K562 (cell line): Measurements from ENCODE around the gene OVOL3. TPM values are rescaled to one million over a fixed set of nuclear protein-coding genes. Genes with fewer than 3 reads are reported as not detected.

ENCODE experiments used
- BHLHE40 ChIP-seq: IDR thresholded peaks from 2 replicates; pipeline ENCODE4 v1.6.1; 2011; ENCODE audit warnings: low read length, improper control_type of control experiment
- GABPA ChIP-seq: fragments of 200-800 bp; sonication (Bioruptor generic); conservative IDR thresholded peaks from 2 replicates; pipeline ENCODE4 v1.6.1; 2016; ENCODE audit warnings: low read depth, missing genetic modification characterization, missing compliant biosample characterization
- HEY1 ChIP-seq: fragments of 250-450 bp; sonication (Bioruptor Pico); IDR thresholded peaks from 2 replicates; pipeline ENCODE4 v1.5.0; 2020; ENCODE audit warnings: mild to moderate bottlenecking, moderate library complexity, borderline replicate concordance
- TCFL5 ChIP-seq: fragments of 250-450 bp; sonication (Bioruptor Pico); conservative IDR thresholded peaks from 2 replicates; pipeline ENCODE4 v1.6.1; 2021; ENCODE audit warnings: mild to moderate bottlenecking, moderate library complexity, matching md5 sums
- ZEB2 ChIP-seq: fragments of 450-650 bp; IDR thresholded peaks from 2 replicates; pipeline ENCODE4 v1.6.1; 2016
- ZNF140 ChIP-seq: fragments of 250-450 bp; sonication (Bioruptor Pico); IDR thresholded peaks from 2 replicates; pipeline ENCODE4 v1.8.0; 2021; ENCODE audit warnings: moderate library complexity, mild to moderate bottlenecking, inconsistent platforms
- ZNF239 ChIP-seq: fragments of 250-450 bp; sonication (Bioruptor Pico); IDR thresholded peaks from 2 replicates; pipeline ENCODE4 v1.4.0; 2020; ENCODE audit warnings: mild to moderate bottlenecking
- ZNF3 ChIP-seq: fragments of 250-450 bp; sonication (Bioruptor Pico); IDR thresholded peaks from 2 replicates; pipeline ENCODE4 v1.5.0; 2021; ENCODE audit warnings: mild to moderate bottlenecking, moderate library complexity
- ZNF444 ChIP-seq: fragments of 250-450 bp; sonication (Bioruptor Pico); IDR thresholded peaks from 2 replicates; pipeline ENCODE4 v1.4.0; 2020; ENCODE audit warnings: mild to moderate bottlenecking, moderate library complexity
- ZNF584 ChIP-seq: fragments of 200-800 bp; sonication (Bioruptor generic); IDR thresholded peaks from 2 replicates; pipeline ENCODE4 v1.6.1; 2016; ENCODE audit warnings: low read depth, mild to moderate bottlenecking, missing genetic modification characterization, missing compliant biosample characterization
- polyA plus RNA-seq, 8 experiments: library from polyadenylated mRNA; depleted of rRNA in 4 of 8; stranded (reverse) in 5 of 8; unstranded in 3 of 8; fragments of >200 nt; fragmentation: Nextera tagmentation in 2 of 8; fragmentation: Illumina TruSeq in 1 of 8; extraction: Ambion mirVana in 2 of 8; extraction: Trizol in 1 of 8; gene quantifications; 2 replicates each; pipeline versions ENCODE4 v1.2.1 to v1.2.3, GENCODE V29; 2011 to 2014; ENCODE audit warnings: inconsistent platforms in 1 of 8, missing spikeins in 1 of 8
- total RNA-seq, 7 experiments: library from RNA; depleted of rRNA in 6 of 7; stranded (reverse); fragments of >200 nt in 6 of 7; fragmentation: Illumina TruSeq in 2 of 7; extraction: Trizol in 2 of 7; gene quantifications; 2 replicates each; pipeline versions ENCODE4 v1.2.1 to v1.2.3, GENCODE V29; 2011 to 2021; ENCODE audit warnings: low replicate concordance in 1 of 7
- TF ChIP-seq, protein P1 (sequence below): sonication (generic); formaldehyde crosslinking; IDR thresholded peaks from 2 replicates; pipeline ENCODE4 v1.8.1; 2023; ENCODE audit warnings: mild to moderate bottlenecking, missing genetic modification reagents, moderate library complexity
- TF ChIP-seq, protein P2 (sequence below): fragments of 200-800 bp; sonication (Bioruptor generic); IDR thresholded peaks from 2 replicates; pipeline ENCODE4 v1.6.1; 2017; ENCODE audit warnings: missing genetic modification characterization, missing compliant biosample characterization
- TF ChIP-seq, protein P3 (sequence below): fragments of 250-450 bp; sonication (Bioruptor Pico); IDR thresholded peaks from 2 replicates; pipeline ENCODE4 v1.4.0; 2020
- TF ChIP-seq, protein P4 (sequence below): fragments of 450-650 bp; formaldehyde crosslinking; IDR thresholded peaks from 2 replicates; pipeline ENCODE4 v1.4.0; 2022; ENCODE audit warnings: missing genetic modification characterization
- TF ChIP-seq, protein P5 (sequence below): fragments of 450-650 bp; formaldehyde crosslinking; IDR thresholded peaks from 2 replicates; pipeline ENCODE4 v1.4.0; 2020; ENCODE audit warnings: mild to moderate bottlenecking, mixed read lengths

Gene OVOL3
- total and polyA plus RNA-seq, 9 of the 15 experiments (the other 6 are each of a cell fraction or from before 2014, with no cell fraction given): not detected

DNA sequence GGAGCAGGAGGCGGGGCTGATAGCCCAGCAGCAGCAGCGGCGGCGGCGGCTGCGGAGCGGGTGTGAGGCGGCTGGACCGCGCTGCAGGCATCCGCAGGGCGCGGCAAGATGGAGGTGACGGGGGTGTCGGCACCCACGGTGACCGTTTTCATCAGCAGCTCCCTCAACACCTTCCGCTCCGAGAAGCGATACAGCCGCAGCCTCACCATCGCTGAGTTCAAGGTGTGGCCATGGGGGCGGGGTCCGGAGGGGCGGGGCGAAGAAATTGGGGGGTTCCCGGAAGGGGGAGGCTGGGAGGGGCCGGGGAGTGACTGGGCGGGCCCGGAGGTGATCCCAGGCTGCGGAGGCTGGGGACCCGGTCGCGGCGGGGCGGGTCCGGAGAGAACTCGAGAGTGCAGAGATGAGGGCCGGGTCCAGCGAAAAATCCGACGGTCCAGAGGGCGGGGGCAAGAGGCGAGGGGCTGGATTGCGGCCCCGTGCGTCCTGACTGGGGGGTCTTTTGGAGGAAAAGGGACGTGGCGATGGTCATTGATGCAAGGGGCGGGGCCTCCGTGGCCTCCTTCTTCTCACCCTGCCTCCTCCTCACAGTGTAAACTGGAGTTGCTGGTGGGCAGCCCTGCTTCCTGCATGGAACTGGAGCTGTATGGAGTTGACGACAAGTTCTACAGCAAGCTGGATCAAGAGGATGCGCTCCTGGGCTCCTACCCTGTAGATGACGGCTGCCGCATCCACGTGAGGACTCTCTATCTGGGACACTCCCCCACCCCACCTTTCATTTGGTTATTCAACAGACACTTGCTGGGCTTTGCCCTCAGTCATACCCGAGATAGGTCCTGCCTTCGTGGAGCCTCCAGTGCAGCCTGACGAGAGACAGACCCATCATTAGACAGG is 4.8 kb downstream of the OVOL3 start, which contains the start of gene TBCB (continued):
- TF ChIP-seq ZNF444 (CRISPR knock-in tag): no peak
- TF ChIP-seq, protein P1, sequence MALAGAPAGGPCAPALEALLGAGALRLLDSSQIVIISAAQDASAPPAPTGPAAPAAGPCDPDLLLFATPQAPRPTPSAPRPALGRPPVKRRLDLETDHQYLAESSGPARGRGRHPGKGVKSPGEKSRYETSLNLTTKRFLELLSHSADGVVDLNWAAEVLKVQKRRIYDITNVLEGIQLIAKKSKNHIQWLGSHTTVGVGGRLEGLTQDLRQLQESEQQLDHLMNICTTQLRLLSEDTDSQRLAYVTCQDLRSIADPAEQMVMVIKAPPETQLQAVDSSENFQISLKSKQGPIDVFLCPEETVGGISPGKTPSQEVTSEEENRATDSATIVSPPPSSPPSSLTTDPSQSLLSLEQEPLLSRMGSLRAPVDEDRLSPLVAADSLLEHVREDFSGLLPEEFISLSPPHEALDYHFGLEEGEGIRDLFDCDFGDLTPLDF: no peak
- no peak for TF ChIP-seq ZNF584 (CRISPR knock-in tag)
- TF ChIP-seq, protein P2, sequence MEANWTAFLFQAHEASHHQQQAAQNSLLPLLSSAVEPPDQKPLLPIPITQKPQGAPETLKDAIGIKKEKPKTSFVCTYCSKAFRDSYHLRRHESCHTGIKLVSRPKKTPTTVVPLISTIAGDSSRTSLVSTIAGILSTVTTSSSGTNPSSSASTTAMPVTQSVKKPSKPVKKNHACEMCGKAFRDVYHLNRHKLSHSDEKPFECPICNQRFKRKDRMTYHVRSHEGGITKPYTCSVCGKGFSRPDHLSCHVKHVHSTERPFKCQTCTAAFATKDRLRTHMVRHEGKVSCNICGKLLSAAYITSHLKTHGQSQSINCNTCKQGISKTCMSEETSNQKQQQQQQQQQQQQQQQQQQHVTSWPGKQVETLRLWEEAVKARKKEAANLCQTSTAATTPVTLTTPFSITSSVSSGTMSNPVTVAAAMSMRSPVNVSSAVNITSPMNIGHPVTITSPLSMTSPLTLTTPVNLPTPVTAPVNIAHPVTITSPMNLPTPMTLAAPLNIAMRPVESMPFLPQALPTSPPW (CRISPR knock-in tag): peak; percentile 93
- 0 out of 2 replicates have a peak, but pooled peaks have one; percentile 7 for TF ChIP-seq BHLHE40
- no peak for TF ChIP-seq ZNF239
- TF ChIP-seq ZNF140 (CRISPR knock-in tag): no peak
- no peak for TF ChIP-seq ZNF3
- TF ChIP-seq TCFL5 (CRISPR knock-in tag): no peak
- TF ChIP-seq GABPA (tag): peak; percentile 54
- TF ChIP-seq, protein P3, sequence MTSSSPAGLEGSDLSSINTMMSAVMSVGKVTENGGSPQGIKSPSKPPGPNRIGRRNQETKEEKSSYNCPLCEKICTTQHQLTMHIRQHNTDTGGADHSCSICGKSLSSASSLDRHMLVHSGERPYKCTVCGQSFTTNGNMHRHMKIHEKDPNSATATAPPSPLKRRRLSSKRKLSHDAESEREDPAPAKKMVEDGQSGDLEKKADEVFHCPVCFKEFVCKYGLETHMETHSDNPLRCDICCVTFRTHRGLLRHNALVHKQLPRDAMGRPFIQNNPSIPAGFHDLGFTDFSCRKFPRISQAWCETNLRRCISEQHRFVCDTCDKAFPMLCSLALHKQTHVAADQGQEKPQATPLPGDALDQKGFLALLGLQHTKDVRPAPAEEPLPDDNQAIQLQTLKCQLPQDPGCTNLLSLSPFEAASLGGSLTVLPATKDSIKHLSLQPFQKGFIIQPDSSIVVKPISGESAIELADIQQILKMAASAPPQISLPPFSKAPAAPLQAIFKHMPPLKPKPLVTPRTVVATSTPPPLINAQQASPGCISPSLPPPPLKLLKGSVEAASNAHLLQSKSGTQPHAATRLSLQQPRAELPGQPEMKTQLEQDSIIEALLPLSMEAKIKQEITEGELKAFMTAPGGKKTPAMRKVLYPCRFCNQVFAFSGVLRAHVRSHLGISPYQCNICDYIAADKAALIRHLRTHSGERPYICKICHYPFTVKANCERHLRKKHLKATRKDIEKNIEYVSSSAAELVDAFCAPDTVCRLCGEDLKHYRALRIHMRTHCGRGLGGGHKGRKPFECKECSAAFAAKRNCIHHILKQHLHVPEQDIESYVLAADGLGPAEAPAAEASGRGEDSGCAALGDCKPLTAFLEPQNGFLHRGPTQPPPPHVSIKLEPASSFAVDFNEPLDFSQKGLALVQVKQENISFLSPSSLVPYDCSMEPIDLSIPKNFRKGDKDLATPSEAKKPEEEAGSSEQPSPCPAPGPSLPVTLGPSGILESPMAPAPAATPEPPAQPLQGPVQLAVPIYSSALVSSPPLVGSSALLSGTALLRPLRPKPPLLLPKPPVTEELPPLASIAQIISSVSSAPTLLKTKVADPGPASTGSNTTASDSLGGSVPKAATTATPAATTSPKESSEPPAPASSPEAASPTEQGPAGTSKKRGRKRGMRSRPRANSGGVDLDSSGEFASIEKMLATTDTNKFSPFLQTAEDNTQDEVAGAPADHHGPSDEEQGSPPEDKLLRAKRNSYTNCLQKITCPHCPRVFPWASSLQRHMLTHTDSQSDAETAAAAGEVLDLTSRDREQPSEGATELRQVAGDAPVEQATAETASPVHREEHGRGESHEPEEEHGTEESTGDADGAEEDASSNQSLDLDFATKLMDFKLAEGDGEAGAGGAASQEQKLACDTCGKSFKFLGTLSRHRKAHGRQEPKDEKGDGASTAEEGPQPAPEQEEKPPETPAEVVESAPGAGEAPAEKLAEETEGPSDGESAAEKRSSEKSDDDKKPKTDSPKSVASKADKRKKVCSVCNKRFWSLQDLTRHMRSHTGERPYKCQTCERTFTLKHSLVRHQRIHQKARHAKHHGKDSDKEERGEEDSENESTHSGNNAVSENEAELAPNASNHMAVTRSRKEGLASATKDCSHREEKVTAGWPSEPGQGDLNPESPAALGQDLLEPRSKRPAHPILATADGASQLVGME (CRISPR knock-in tag): peak; percentile 52; the same call in 1 of the 2 replicates
- TF ChIP-seq, protein P4, sequence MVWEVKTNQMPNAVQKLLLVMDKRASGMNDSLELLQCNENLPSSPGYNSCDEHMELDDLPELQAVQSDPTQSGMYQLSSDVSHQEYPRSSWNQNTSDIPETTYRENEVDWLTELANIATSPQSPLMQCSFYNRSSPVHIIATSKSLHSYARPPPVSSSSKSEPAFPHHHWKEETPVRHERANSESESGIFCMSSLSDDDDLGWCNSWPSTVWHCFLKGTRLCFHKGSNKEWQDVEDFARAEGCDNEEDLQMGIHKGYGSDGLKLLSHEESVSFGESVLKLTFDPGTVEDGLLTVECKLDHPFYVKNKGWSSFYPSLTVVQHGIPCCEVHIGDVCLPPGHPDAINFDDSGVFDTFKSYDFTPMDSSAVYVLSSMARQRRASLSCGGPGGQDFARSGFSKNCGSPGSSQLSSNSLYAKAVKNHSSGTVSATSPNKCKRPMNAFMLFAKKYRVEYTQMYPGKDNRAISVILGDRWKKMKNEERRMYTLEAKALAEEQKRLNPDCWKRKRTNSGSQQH (CRISPR knock-in tag): no peak
- TF ChIP-seq, protein P5, sequence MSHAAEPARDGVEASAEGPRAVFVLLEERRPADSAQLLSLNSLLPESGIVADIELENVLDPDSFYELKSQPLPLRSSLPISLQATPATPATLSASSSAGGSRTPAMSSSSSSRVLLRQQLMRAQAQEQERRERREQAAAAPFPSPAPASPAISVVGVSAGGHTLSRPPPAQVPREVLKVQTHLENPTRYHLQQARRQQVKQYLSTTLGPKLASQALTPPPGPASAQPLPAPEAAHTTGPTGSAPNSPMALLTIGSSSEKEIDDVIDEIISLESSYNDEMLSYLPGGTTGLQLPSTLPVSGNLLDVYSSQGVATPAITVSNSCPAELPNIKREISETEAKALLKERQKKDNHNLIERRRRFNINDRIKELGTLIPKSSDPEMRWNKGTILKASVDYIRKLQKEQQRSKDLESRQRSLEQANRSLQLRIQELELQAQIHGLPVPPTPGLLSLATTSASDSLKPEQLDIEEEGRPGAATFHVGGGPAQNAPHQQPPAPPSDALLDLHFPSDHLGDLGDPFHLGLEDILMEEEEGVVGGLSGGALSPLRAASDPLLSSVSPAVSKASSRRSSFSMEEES: no peak
- TF ChIP-seq HEY1 (CRISPR knock-in tag): no peak
- no peak for TF ChIP-seq ZEB2
